OCI-LY7 (cell line): ENCODE measurements around the gene ROPN1L.
"Not testable (repeated sequence)": the region's sequence is repeated elsewhere in the genome, so short reads cannot be mapped to it uniquely, and the experiment has no call there.

ENCODE experiments used
- CTCF ChIP-seq: fragments of 200-600 bp; sonication (generic); conservative IDR thresholded peaks from 2 replicates; pipeline ENCODE4 v1.5.1; 2014; ENCODE audit warnings: mild to moderate bottlenecking, antibody characterized with exemption, low read length, moderate library complexity, mixed read lengths
- EZH2phosphoT487 ChIP-seq: fragments of 200-600 bp; sonication (generic); IDR thresholded peaks from 2 replicates; pipeline ENCODE4 v1.6.1; 2018; ENCODE audit warnings: low read depth, borderline replicate concordance, mild to moderate bottlenecking, mixed run types, antibody characterized with exemption, low read length, moderate library complexity, mixed read lengths

GRCh38 chr5:10392567-10393328 lies 48.9 kb upstream of the ROPN1L start:
- TF ChIP-seq CTCF, EZH2phosphoT487: not testable (repeated sequence)
